ENCODE measurements around the gene CMTR2.
"Not testable (repeated sequence)": the region's sequence is repeated elsewhere in the genome, so short reads cannot be mapped to it uniquely, and the experiment has no call there.

GRCh38 chr16:71292095-71292494 lies 2.9 kb upstream of the CMTR2 start:
- TF ChIP-seq, protein P1, sequence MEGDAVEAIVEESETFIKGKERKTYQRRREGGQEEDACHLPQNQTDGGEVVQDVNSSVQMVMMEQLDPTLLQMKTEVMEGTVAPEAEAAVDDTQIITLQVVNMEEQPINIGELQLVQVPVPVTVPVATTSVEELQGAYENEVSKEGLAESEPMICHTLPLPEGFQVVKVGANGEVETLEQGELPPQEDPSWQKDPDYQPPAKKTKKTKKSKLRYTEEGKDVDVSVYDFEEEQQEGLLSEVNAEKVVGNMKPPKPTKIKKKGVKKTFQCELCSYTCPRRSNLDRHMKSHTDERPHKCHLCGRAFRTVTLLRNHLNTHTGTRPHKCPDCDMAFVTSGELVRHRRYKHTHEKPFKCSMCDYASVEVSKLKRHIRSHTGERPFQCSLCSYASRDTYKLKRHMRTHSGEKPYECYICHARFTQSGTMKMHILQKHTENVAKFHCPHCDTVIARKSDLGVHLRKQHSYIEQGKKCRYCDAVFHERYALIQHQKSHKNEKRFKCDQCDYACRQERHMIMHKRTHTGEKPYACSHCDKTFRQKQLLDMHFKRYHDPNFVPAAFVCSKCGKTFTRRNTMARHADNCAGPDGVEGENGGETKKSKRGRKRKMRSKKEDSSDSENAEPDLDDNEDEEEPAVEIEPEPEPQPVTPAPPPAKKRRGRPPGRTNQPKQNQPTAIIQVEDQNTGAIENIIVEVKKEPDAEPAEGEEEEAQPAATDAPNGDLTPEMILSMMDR (IDR thresholded peaks at IDR 0.05 in 2 of 3, conservative IDR thresholded peaks at IDR 0.05 in 1 of 3; ENCODE audit: borderline replicate concordance in 1 of 3, insufficient read depth in 1 of 3, low read depth in 2 of 3, low read length in 2 of 3): not testable (repeated sequence)
- not testable (repeated sequence) for TF ChIP-seq EZH2phosphoT487 (IDR thresholded peaks at IDR 0.05; ENCODE audit: borderline replicate concordance); EZH2 (IDR thresholded peaks at IDR 0.05)
- TF ChIP-seq, protein P2, sequence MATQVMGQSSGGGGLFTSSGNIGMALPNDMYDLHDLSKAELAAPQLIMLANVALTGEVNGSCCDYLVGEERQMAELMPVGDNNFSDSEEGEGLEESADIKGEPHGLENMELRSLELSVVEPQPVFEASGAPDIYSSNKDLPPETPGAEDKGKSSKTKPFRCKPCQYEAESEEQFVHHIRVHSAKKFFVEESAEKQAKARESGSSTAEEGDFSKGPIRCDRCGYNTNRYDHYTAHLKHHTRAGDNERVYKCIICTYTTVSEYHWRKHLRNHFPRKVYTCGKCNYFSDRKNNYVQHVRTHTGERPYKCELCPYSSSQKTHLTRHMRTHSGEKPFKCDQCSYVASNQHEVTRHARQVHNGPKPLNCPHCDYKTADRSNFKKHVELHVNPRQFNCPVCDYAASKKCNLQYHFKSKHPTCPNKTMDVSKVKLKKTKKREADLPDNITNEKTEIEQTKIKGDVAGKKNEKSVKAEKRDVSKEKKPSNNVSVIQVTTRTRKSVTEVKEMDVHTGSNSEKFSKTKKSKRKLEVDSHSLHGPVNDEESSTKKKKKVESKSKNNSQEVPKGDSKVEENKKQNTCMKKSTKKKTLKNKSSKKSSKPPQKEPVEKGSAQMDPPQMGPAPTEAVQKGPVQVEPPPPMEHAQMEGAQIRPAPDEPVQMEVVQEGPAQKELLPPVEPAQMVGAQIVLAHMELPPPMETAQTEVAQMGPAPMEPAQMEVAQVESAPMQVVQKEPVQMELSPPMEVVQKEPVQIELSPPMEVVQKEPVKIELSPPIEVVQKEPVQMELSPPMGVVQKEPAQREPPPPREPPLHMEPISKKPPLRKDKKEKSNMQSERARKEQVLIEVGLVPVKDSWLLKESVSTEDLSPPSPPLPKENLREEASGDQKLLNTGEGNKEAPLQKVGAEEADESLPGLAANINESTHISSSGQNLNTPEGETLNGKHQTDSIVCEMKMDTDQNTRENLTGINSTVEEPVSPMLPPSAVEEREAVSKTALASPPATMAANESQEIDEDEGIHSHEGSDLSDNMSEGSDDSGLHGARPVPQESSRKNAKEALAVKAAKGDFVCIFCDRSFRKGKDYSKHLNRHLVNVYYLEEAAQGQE (IDR thresholded peaks at IDR 0.05; ENCODE audit: low read depth): not testable (repeated sequence)

All from HCT116 (cell line).